Measurements from ENCODE around the gene NCOA7.

Gene NCOA7

GRCh38 chr6:125792172-125792571 lies 1.4 kb downstream of the NCOA7 start:
- peak overlapping the region; percentile 90 for H3K4me2 ChIP-seq
- H3K9me3 ChIP-seq: no peaks in the 10 kb centered on the region
- H3K9ac ChIP-seq: no peak overlapping the region
- peaks cover 37% of the 10 kb centered on the region for H3K4me1 ChIP-seq
- peaks cover 6% of the 10 kb centered on the region; the same call in 1 of the 2 replicates for H4K20me1 ChIP-seq
- no peak for TF ChIP-seq Cebpa-rat (IDR thresholded peaks at IDR 0.05)
- no peaks in the 10 kb centered on the region for H3K27me3 ChIP-seq
- no peak overlapping the region for H3K4me3 ChIP-seq
- H3K27ac ChIP-seq: no peak overlapping the region
- no peaks in the 10 kb centered on the region for H3K36me3 ChIP-seq

- no peaks in the 10 kb centered on the region for H3K9me3 ChIP-seq
- TF ChIP-seq Cebpa-rat (IDR thresholded peaks at IDR 0.05): no peak
- H4K20me1 ChIP-seq: peaks cover 6% of the 10 kb centered on the region; the same call in 1 of the 2 replicates
- no peak overlapping the region for H3K4me2 ChIP-seq
- H3K27ac ChIP-seq: no peak overlapping the region
- no peaks in the 10 kb centered on the region for H3K36me3 ChIP-seq
- H3K27me3 ChIP-seq: no peaks in the 10 kb centered on the region
- no peak overlapping the region for H3K4me3 ChIP-seq
- peaks cover 42% of the 10 kb centered on the region for H3K4me1 ChIP-seq
- H3K9ac ChIP-seq: no peak overlapping the region
These were observed 1.9 kb downstream of the NCOA7 start for GRCh38 chr6:125792680-125793079.

- Histone ChIP-seq H3K27me3 (no peaks in the 10 kb centered on the region), H3K9ac (no peak overlapping the region), H3K36me3 (no peaks in the 10 kb centered on the region), H3K27ac (no peak overlapping the region), H3K4me3 (no peak overlapping the region), H3K4me2 (no peak overlapping the region), H3K4me1 (peaks cover 44% of the 10 kb centered on the region), H3K9me3 (no peaks in the 10 kb centered on the region), H4K20me1 (peaks cover 6% of the 10 kb centered on the region; the same call in 1 of the 2 replicates)
- no peak for TF ChIP-seq Cebpa-rat (IDR thresholded peaks at IDR 0.05)
These were observed 2.5 kb downstream of the NCOA7 start for GRCh38 chr6:125793280-125793679.

GRCh38 chr6:125793863-125794262 lies 3.1 kb downstream of the NCOA7 start:
- H3K4me1 ChIP-seq: peaks cover 41% of the 10 kb centered on the region
- no peak overlapping the region for H3K9ac ChIP-seq
- no peaks in the 10 kb centered on the region for H3K27me3 ChIP-seq
- no peaks in the 10 kb centered on the region for H3K36me3 ChIP-seq
- H4K20me1 ChIP-seq: peaks cover 6% of the 10 kb centered on the region; the same call in 1 of the 2 replicates
- no peak overlapping the region for H3K27ac ChIP-seq
- no peak overlapping the region for H3K4me2 ChIP-seq
- no peak for TF ChIP-seq Cebpa-rat (IDR thresholded peaks at IDR 0.05)
- H3K9me3 ChIP-seq: no peaks in the 10 kb centered on the region
- H3K4me3 ChIP-seq: no peak overlapping the region

GRCh38 chr6:125794342-125795137 lies 3.8 kb downstream of the NCOA7 start:
- no peak overlapping the region for H3K4me2 ChIP-seq
- no peaks in the 10 kb centered on the region for H3K36me3 ChIP-seq
- H3K9ac ChIP-seq: no peak overlapping the region
- peaks cover 40% of the 10 kb centered on the region for H3K4me1 ChIP-seq
- H3K27ac ChIP-seq: no peak overlapping the region
- no peak for TF ChIP-seq Cebpa-rat (IDR thresholded peaks at IDR 0.05)
- H4K20me1 ChIP-seq: peaks cover 6% of the 10 kb centered on the region; the same call in 1 of the 2 replicates
- H3K27me3 ChIP-seq: no peaks in the 10 kb centered on the region
- H3K4me3 ChIP-seq: no peak overlapping the region
- no peaks in the 10 kb centered on the region for H3K9me3 ChIP-seq

- H3K27ac ChIP-seq: no peak overlapping the region
- H3K9me3 ChIP-seq: no peaks in the 10 kb centered on the region
- no peak overlapping the region for H3K9ac ChIP-seq
- H3K4me3 ChIP-seq: no peak overlapping the region
- H3K4me1 ChIP-seq: peaks cover 33% of the 10 kb centered on the region
- no peak for TF ChIP-seq Cebpa-rat (IDR thresholded peaks at IDR 0.05)
- H3K27me3 ChIP-seq: no peaks in the 10 kb centered on the region
- peaks cover 6% of the 10 kb centered on the region; the same call in 1 of the 2 replicates for H4K20me1 ChIP-seq
- no peaks in the 10 kb centered on the region for H3K36me3 ChIP-seq
- no peak overlapping the region for H3K4me2 ChIP-seq
These were observed 4.5 kb downstream of the NCOA7 start for GRCh38 chr6:125795301-125795700.

GRCh38 chr6:125797120-125797885 lies 6.5 kb downstream of the NCOA7 start:
- peaks cover 6% of the 10 kb centered on the region; the same call in 1 of the 2 replicates for H4K20me1 ChIP-seq
- H3K4me3 ChIP-seq: no peak overlapping the region
- H3K36me3 ChIP-seq: peaks cover 4% of the 10 kb centered on the region; the same call in 1 of the 2 replicates
- no peak overlapping the region for H3K9ac ChIP-seq
- TF ChIP-seq Cebpa-rat (IDR thresholded peaks at IDR 0.05): no peak
- H3K4me2 ChIP-seq: peak overlapping the region; percentile 37
- H3K4me1 ChIP-seq: peaks cover 28% of the 10 kb centered on the region
- H3K9me3 ChIP-seq: no peaks in the 10 kb centered on the region
- H3K27ac ChIP-seq: no peak overlapping the region
- no peaks in the 10 kb centered on the region for H3K27me3 ChIP-seq

- no peak overlapping the region for H3K27ac ChIP-seq
- H3K9ac ChIP-seq: no peak overlapping the region
- no peak overlapping the region for H3K4me3 ChIP-seq
- H3K9me3 ChIP-seq: no peaks in the 10 kb centered on the region
- H3K4me2 ChIP-seq: peak overlapping the region; percentile 37
- H3K36me3 ChIP-seq: peaks cover 4% of the 10 kb centered on the region; the same call in 1 of the 2 replicates
- no peak for TF ChIP-seq Cebpa-rat (IDR thresholded peaks at IDR 0.05)
- H4K20me1 ChIP-seq: 0 out of 2 replicates have a peak, but pooled peaks cover 6% of the 10 kb centered on the region
- H3K4me1 ChIP-seq: peaks cover 28% of the 10 kb centered on the region
- no peaks in the 10 kb centered on the region for H3K27me3 ChIP-seq
These were observed 7.2 kb downstream of the NCOA7 start for GRCh38 chr6:125797886-125798444.

- Histone ChIP-seq H3K4me1 (peaks cover 34% of the 10 kb centered on the region), H3K9me3 (no peaks in the 10 kb centered on the region), H3K27ac (no peak overlapping the region), H3K4me2 (peak overlapping the region; percentile 25; the same call in 1 of the 2 replicates), H3K9ac (no peak overlapping the region), H3K4me3 (no peak overlapping the region), H3K27me3 (no peaks in the 10 kb centered on the region), H4K20me1 (no peaks in the 10 kb centered on the region), H3K36me3 (peaks cover 4% of the 10 kb centered on the region; the same call in 1 of the 2 replicates)
- no peak for TF ChIP-seq Cebpa-rat (IDR thresholded peaks at IDR 0.05)
These were observed 8.2 kb downstream of the NCOA7 start for GRCh38 chr6:125798734-125799508.
